ENCODE results near the gene GPC5.
"Not testable (repeated sequence)": the region's sequence is repeated elsewhere in the genome, so short reads cannot be mapped to it uniquely, and the experiment has no call there.

Gene GPC5

GRCh38 chr13:91798338-91798737, 399.9 kb downstream of the GPC5 start:
- DNase-seq, result not testable (repeated sequence)

- DNase-seq, result not testable (repeated sequence)
These were observed 403.4 kb downstream of the GPC5 start for GRCh38 chr13:91801772-91802171.

- DNase-seq, result no peak
These were observed 404.5 kb downstream of the GPC5 start for GRCh38 chr13:91802957-91803356.

- DNase-seq, result no peak
These were observed 406.3 kb downstream of the GPC5 start for GRCh38 chr13:91804724-91805123.

GRCh38 chr13:91805605-91806004, 407.2 kb downstream of the GPC5 start:
- no peak for DNase-seq

- no peak for DNase-seq
These were observed 410.7 kb downstream of the GPC5 start for GRCh38 chr13:91809161-91809560.

- no peak for DNase-seq
These were observed 414.8 kb downstream of the GPC5 start for GRCh38 chr13:91813253-91813652.

GRCh38 chr13:91816263-91816807, 417.9 kb downstream of the GPC5 start:
- no peak for DNase-seq

GRCh38 chr13:91817250-91817649, 418.8 kb downstream of the GPC5 start:
- DNase-seq, result no peak

- DNase-seq, result no peak
These were observed 426.0 kb downstream of the GPC5 start for GRCh38 chr13:91824416-91824815.

GRCh38 chr13:91825516-91825915, 427.1 kb downstream of the GPC5 start:
- no peak for DNase-seq

GRCh38 chr13:91836553-91836952, 438.1 kb downstream of the GPC5 start:
- DNase-seq, result no peak

GRCh38 chr13:91845612-91846011, 447.2 kb downstream of the GPC5 start:
- DNase-seq, result no peak

- no peak for DNase-seq
These were observed 465.3 kb downstream of the GPC5 start for GRCh38 chr13:91863699-91864098.

- no peak for DNase-seq
These were observed 469.9 kb downstream of the GPC5 start for GRCh38 chr13:91868351-91868750.

- no peak for DNase-seq
These were observed 480.1 kb downstream of the GPC5 start for GRCh38 chr13:91878491-91878890.

- no peak for DNase-seq
These were observed 480.9 kb downstream of the GPC5 start for GRCh38 chr13:91879360-91879759.

- DNase-seq, result no peak
These were observed 484.5 kb downstream of the GPC5 start for GRCh38 chr13:91882918-91883317.

- no peak for DNase-seq
These were observed 491.2 kb downstream of the GPC5 start for GRCh38 chr13:91889641-91890040.

GRCh38 chr13:91891141-91891540, 492.7 kb downstream of the GPC5 start:
- DNase-seq, result no peak

- DNase-seq, result no peak
These were observed 494.6 kb downstream of the GPC5 start for GRCh38 chr13:91893040-91893439.

- no peak for DNase-seq
These were observed 495.9 kb downstream of the GPC5 start for GRCh38 chr13:91894316-91894715.

- DNase-seq, result no peak
These were observed 498.1 kb downstream of the GPC5 start for GRCh38 chr13:91896547-91896946.

- DNase-seq, result not testable (repeated sequence)
These were observed 500.6 kb downstream of the GPC5 start for GRCh38 chr13:91898986-91899385.

- DNase-seq, result no peak
These were observed 503.9 kb downstream of the GPC5 start for GRCh38 chr13:91902291-91902690.

GRCh38 chr13:91904005-91904404, 505.6 kb downstream of the GPC5 start:
- no peak for DNase-seq

All from NCI-H1048 (cell line).